ENCODE measurements around the gene SLC35G3.

- no peak for TF ChIP-seq CTCF (conservative IDR thresholded peaks at IDR 0.05)
- no peak for TF ChIP-seq EZH2 (IDR thresholded peaks at IDR 0.05; ENCODE audit: low read depth)
Observed at GRCh38 chr17:35212668-35213067, 18.5 kb upstream of the SLC35G3 start.

Measured in PC-9 (cell line).